OCI-LY3 (cell line): ENCODE data around the gene C5.

Experiments used
- H2AFZ ChIP-seq: fragments of 200-600, 300-600 bp; shearing (Covaris generic); 2 replicates; pipeline ENCODE4 v1.6.0; 2014; ENCODE audit warnings: antibody characterized with exemption, low read depth, low read length
- H3K27ac ChIP-seq: fragments of 200-600, 300-600 bp; sonication (generic); 2 replicates; pipeline ENCODE4 v1.5.1; 2014; ENCODE audit warnings: mild to moderate bottlenecking, low read length, moderate library complexity, mixed read lengths
- H3K27me3 ChIP-seq: fragments of 200-600, 300-600 bp; sonication (generic); 2 replicates; pipeline ENCODE4 v1.6.1; 2014; ENCODE audit warnings: low read depth, low read length, mixed read lengths
- H3K36me3 ChIP-seq: fragments of 200-600, 300-600 bp; sonication (generic); replicated peaks from 2 replicates; pipeline ENCODE3; 2014; ENCODE audit warnings: low read depth, low read length, mixed read lengths
- H3K4me1 ChIP-seq: fragments of 300-600, 200-600 bp; sonication (generic); 2 replicates; pipeline ENCODE4 v1.6.1; 2014; ENCODE audit warnings: low read length, mixed read lengths
- H3K4me2 ChIP-seq: fragments of 200-600, 300-600 bp; sonication (generic); 2 replicates; pipeline ENCODE4 v1.6.1; 2014; ENCODE audit warnings: low read length, mixed read lengths
- H3K4me3 ChIP-seq: fragments of 300-600, 200-600 bp; sonication (generic); 2 replicates; pipeline ENCODE4 v1.5.1; 2014; ENCODE audit warnings: antibody characterized with exemption, mild to moderate bottlenecking, low read length, moderate library complexity
- H3K79me2 ChIP-seq: fragments of 300-600, 200-600 bp; shearing (Covaris generic); 2 replicates; pipeline ENCODE4 v1.6.1; 2014; ENCODE audit warnings: mild to moderate bottlenecking, low read length, mixed read lengths
- H3K9ac ChIP-seq: fragments of 300-600, 200-600 bp; shearing (Covaris generic); 2 replicates; pipeline ENCODE4 v1.6.0; 2014; ENCODE audit warnings: mild to moderate bottlenecking, low read length, moderate library complexity
- H3K9me3 ChIP-seq: fragments of 200-600, 300-600 bp; shearing (Covaris generic); 2 replicates; pipeline ENCODE4 v1.6.1; 2014; ENCODE audit warnings: low read length, mixed read lengths; ENCODE audit not compliant: insufficient read depth
- H4K20me1 ChIP-seq: fragments of 200-600, 300-600 bp; sonication (generic); 2 replicates; pipeline ENCODE4 v1.6.1; 2016; ENCODE audit warnings: low read length, mixed read lengths; ENCODE audit not compliant: insufficient read depth
- EZH2phosphoT487 ChIP-seq: fragments of 200-600 bp; shearing (Covaris generic); IDR thresholded peaks from 2 replicates; pipeline ENCODE4 v1.6.1; 2018; ENCODE audit warnings: antibody characterized with exemption, mixed run types, low read depth
- TF ChIP-seq, protein P1 (sequence below): fragments of 200-600, 300-600 bp; sonication (generic); IDR thresholded peaks from 2 replicates; pipeline ENCODE4 v1.5.1; 2014; ENCODE audit warnings: antibody characterized with exemption, low read length, low read depth

Gene C5

DNA sequence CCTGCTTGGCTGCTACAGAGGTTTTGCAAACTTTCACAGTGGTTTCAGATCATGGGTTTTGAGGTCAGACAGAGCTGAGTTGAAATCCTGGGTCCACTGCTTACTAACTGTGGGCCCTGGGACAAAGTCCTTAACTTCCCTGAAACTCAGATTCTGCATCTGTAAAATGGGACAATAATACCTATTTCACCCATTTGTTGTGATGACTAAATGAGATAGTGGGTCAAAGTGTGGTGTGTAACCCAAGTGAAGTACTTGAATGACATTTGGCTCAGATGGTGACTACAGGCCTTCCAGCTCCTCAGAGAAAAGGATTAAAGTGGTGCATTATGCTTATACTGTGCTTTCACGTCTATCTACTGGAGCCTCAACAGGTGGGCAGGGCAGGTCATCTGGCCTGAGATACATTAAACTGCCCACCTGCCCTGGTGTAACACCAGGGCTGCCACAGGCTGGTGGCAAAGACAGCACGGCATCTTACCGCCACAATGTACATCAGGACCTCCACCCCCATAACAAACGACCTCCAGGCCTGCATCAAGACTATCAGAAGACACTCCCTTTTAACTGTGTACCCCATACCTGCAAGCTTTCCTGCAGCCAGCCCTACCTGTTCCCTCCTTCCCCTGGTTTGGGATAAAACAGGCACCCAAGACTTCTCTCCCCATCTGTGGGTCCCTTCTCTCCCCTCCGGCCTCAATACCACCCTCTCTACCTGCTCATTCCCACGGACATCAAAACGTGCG is 122.6 kb downstream of the C5 start:
- TF ChIP-seq, protein P1, sequence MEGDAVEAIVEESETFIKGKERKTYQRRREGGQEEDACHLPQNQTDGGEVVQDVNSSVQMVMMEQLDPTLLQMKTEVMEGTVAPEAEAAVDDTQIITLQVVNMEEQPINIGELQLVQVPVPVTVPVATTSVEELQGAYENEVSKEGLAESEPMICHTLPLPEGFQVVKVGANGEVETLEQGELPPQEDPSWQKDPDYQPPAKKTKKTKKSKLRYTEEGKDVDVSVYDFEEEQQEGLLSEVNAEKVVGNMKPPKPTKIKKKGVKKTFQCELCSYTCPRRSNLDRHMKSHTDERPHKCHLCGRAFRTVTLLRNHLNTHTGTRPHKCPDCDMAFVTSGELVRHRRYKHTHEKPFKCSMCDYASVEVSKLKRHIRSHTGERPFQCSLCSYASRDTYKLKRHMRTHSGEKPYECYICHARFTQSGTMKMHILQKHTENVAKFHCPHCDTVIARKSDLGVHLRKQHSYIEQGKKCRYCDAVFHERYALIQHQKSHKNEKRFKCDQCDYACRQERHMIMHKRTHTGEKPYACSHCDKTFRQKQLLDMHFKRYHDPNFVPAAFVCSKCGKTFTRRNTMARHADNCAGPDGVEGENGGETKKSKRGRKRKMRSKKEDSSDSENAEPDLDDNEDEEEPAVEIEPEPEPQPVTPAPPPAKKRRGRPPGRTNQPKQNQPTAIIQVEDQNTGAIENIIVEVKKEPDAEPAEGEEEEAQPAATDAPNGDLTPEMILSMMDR: no peak
- no peak for TF ChIP-seq EZH2phosphoT487
- Histone ChIP-seq H4K20me1 (no peaks in the 10 kb centered on the region), H3K27ac (peak overlapping the region; percentile 94), H3K9ac (peak overlapping the region; percentile 98), H3K79me2 (peaks cover 80% of the 10 kb centered on the region), H3K4me2 (peak overlapping the region; percentile 95), H3K4me3 (peak overlapping the region; percentile 85), H3K9me3 (no peaks in the 10 kb centered on the region), H2AFZ (no peak overlapping the region), H3K4me1 (peaks cover 89% of the 10 kb centered on the region), H3K36me3 (peaks cover 22% of the 10 kb centered on the region), H3K27me3 (no peaks in the 10 kb centered on the region)

DNA sequence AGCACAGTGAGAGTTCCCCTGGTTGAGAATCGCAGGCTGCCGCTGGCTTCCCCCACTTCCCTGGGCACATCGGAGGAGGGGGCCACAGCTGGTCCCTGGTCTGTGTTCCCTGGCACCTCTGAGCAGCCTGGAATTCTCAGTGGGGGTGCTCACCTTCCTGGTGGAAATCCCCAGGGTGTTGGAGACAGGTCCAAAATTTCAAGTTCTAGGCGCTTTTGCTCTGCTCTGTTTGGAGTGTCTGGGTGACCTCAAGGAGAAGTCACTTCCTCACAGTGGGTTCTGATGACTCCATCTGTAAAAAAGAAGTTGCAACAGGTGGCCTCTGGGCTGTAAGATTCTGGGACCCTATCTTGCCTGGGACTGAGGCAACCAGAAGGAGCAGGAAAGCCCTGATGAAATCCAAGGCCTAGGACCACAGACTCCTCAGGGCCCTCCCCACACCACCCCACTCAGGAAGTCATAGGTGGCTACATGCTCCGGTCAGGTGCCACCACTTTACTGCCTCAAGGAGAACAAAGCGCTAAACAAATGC is 123.6 kb downstream of the C5 start, which contains the start of gene TRAF1:
TSS of gene TRAF1 (minus strand) at position 400 of the 532 bp plus-strand sequence. CDS start 721 bp downstream, outside the sequence.
- Histone ChIP-seq H3K27ac (peak within 1 kb of the TSS; percentile 94), H3K79me2 (peaks cover 90% of the 10 kb centered on the region), H3K4me1 (peaks cover 92% of the 10 kb centered on the region), H3K4me3 (peak within 1 kb of the TSS; percentile 85), H3K27me3 (no peaks in the 10 kb centered on the region), H4K20me1 (no peaks in the 10 kb centered on the region), H3K9me3 (no peaks in the 10 kb centered on the region), H3K9ac (peak within 1 kb of the TSS; percentile 98), H3K4me2 (peak within 1 kb of the TSS; percentile 95), H3K36me3 (peaks cover 24% of the 10 kb centered on the region), H2AFZ (no peak within 1 kb of the TSS)
- no peak for TF ChIP-seq EZH2phosphoT487
- TF ChIP-seq, protein P1: no peak

DNA sequence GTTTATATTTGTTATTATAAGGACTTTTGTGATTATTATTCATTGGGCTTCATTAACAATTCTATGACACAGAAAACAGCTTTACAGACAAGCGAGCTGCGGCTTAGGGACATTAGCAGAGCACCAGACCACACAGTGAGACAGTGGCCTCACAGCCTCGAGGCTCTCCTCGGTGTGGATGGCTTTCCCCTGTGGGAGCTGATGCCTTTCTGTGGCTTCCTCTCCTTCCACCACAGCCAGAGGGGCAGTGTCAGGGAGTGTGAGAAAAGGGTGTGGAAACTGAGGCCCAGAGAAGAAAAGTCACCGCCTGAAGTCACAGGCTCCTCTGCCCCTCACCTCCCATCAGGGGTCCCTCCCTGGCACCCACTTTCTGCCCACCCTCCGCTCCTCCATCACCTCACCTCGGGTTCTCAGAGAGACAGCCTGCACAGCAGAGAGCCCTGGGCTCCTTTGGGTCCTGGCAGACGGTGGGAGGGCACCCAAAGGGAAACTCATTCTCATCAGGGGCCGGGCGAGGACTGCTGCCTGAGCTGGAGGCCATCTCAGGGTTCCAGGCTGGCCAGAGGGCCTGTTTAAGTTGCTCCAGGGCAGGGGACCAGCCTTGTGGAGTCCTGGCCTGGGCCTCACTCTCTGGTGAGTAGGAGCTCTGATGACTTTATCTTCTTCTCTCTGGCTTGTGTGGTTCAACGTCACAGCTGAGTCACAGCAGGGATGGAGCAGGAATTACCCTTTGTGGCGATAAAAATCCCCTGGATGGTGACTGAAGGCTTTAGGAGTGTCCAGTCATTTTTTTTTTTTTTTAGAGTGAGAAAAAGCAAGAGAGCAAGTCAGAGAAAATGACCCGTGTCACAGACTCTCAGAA is 124.3 kb downstream of the C5 start:
- H3K36me3 ChIP-seq: peaks cover 24% of the 10 kb centered on the region
- no peak for TF ChIP-seq EZH2phosphoT487
- TF ChIP-seq, protein P1: no peak
- peak overlapping the region; percentile 85 for H3K4me3 ChIP-seq
- no peaks in the 10 kb centered on the region for H3K27me3 ChIP-seq
- H3K4me1 ChIP-seq: peaks cover 92% of the 10 kb centered on the region
- peak overlapping the region; percentile 94 for H3K27ac ChIP-seq
- H3K9me3 ChIP-seq: no peaks in the 10 kb centered on the region
- no peaks in the 10 kb centered on the region for H4K20me1 ChIP-seq
- peak overlapping the region; percentile 98 for H3K9ac ChIP-seq
- no peak overlapping the region for H2AFZ ChIP-seq
- H3K79me2 ChIP-seq: peaks cover 97% of the 10 kb centered on the region
- peak overlapping the region; percentile 95 for H3K4me2 ChIP-seq
